Adrenal gland (tissue), 12 donors: ENCODE measurements around the gene MKX. TPM values are rescaled to one million over a fixed set of nuclear protein-coding genes. Genes with fewer than 3 reads are reported as not detected.

Source experiments
- DNase-seq, 7 donors: peaks; one replicate each; pipeline ENCODE4 v3.0.0-alpha.2; 2019 to 2020
- H3K27ac ChIP-seq, 5 donors: fragments of 200-600 bp; sonication (generic) in 4 of 5; 1 replicate in 3 of 5; 2 replicates in 2 of 5; pipeline versions ENCODE4 v1.5.1 to v1.8.0; 2016 to 2020; ENCODE audit warnings: mild to moderate bottlenecking in 1 of 5
- H3K27me3 ChIP-seq: fragments of 200-600 bp; 2 replicates; pipeline ENCODE4 v1.8.0; 2021
- H3K36me3 ChIP-seq, 2 donors: fragments of 200-600 bp; replicated peaks in 1 of 2; 1 replicate in 1 of 2; 2 replicates in 1 of 2; pipeline versions ENCODE4 v1.5.1 to v1.8.0; 2018 to 2022
- H3K4me1 ChIP-seq, 2 donors: fragments of 200-600 bp; replicated peaks in 1 of 2; 1 replicate in 1 of 2; 2 replicates in 1 of 2; pipeline versions ENCODE4 v1.5.1 to v1.8.0; 2018 to 2021
- H3K4me3 ChIP-seq, 4 donors: fragments of 200-600 bp; sonication (generic) in 3 of 4; one replicate each; pipeline ENCODE4 v1.5.1; 2016 to 2018
- H3K9me3 ChIP-seq, 3 donors: fragments of 200-600 bp; sonication (generic) in 1 of 3; replicated peaks in 1 of 3; 1 replicate in 2 of 3; 2 replicates in 1 of 3; pipeline versions ENCODE4 v1.5.1 to v1.8.0; 2016 to 2021
- POLR2A ChIP-seq, 2 donors: fragments of 450-650 bp; IDR thresholded peaks; one replicate each; pipeline ENCODE4 v1.6.1; 2017; ENCODE audit warnings: antibody characterized with exemption in 2 of 2, mild to moderate bottlenecking in 2 of 2, moderate library complexity in 1 of 2
- WGBS, 4 donors: extraction: QIAGEN DNeasy Blood & Tissue Kit in 2 of 4; methylation state at CpG; one replicate each; pipeline versions ENCODE4 v1.1.5 to v1.1.7; 2013 to 2017; 5-methylcytosine and 5-hydroxymethylcytosine counted together
- intact Hi-C, 2 donors: fragments of 100-400 bp; cut with DNase I; formaldehyde crosslinking; loops; one replicate each; pipeline versions ENCODE4 v1.14.1 to v1.15.0; 2022 to 2023
- polyA plus RNA-seq, 3 donors: library from polyadenylated mRNA; stranded (reverse); fragments of 200-250 nt in 2 of 3; fragments of 350-450 nt in 1 of 3; fragmentation: Illumina TruSeq in 1 of 3; extraction: RNeasy Lipid Tissue Mini Kit (QIAGEN cat#74804) in 1 of 3; gene quantifications; one replicate each; pipeline ENCODE4 v1.2.3, GENCODE V29; 2013 to 2014
- total RNA-seq, 9 donors: library from RNA; depleted of rRNA in 4 of 9; stranded (reverse); fragments of >200 nt in 4 of 9; fragments of 120-200 nt in 1 of 9; fragmentation: NEBNext Ultra II Directional in 1 of 9; extraction: Animal tissue kit (Norgen Biotek cat#: 25700) in 1 of 9; gene quantifications; one replicate each; pipeline versions ENCODE4 v1.1.0 to v1.2.4, GENCODE V29; 2013 to 2023
- TF ChIP-seq, protein P1 (sequence below), 6 experiments: fragments of 450-650 bp in 4 of 6; fragments of 200-600 bp in 2 of 6; sonication (generic) in 1 of 6; IDR thresholded peaks; 1 replicate in 5 of 6; 2 replicates in 1 of 6; pipeline versions ENCODE4 v1.5.1 to v1.8.0; 2016 to 2021; ENCODE audit warnings: antibody characterized with exemption in 6 of 6, mild to moderate bottlenecking in 2 of 6, moderate library complexity in 1 of 6
- donor health status: healthy with polysubstance abuse.
- donor health status: Bipolar disorder and iron deficiency.
- donor health status: DM: yes; HTN: yes; CAD: no.
- donor health status: DM: no; HTN: no; CAD: no.
- donor health status: DM: no; HTN: no; CAD: no.
- donor health status: DM: yes; HTN: yes; CAD: no.

MKX gene
- total and polyA plus RNA-seq, 12 donors = 0.06 to 5.4 (median 1.3) TPM

DNA sequence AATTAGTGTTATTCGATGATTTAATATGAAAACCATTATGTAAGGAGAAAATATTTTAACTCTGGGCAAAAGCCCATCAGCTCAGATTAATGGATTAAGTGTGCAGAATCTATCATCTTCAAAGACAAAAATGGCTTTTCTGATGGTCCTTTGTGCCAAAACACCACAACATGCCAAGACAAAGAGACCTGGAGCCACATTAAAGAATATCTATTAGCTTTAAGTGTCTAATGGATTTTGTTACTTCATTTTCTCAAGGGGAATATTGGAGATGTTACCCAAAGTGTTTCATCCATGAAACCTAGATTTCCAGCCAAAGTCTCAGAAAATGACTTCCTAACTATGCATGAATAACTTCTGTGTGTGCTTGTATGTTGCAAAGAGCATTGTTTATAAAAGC, 57.3 kb downstream of the MKX start:
- intact Hi-C loops = no loop called here
- no peak for DNase-seq
- Histone ChIP-seq H3K4me3 (no peak overlapping the region), H3K27ac (no peak overlapping the region), H3K9me3 (no peaks in the 10 kb centered on the region), H3K27me3 (no peaks in the 10 kb centered on the region), H3K36me3 (no peaks in the 10 kb centered on the region), H3K4me1 (no peaks in the 10 kb centered on the region)
- 69 to 89% (median 78%) methylated on average over 1 of the region's 1 CpG for WGBS, 4 donors
- TF ChIP-seq, protein P1, sequence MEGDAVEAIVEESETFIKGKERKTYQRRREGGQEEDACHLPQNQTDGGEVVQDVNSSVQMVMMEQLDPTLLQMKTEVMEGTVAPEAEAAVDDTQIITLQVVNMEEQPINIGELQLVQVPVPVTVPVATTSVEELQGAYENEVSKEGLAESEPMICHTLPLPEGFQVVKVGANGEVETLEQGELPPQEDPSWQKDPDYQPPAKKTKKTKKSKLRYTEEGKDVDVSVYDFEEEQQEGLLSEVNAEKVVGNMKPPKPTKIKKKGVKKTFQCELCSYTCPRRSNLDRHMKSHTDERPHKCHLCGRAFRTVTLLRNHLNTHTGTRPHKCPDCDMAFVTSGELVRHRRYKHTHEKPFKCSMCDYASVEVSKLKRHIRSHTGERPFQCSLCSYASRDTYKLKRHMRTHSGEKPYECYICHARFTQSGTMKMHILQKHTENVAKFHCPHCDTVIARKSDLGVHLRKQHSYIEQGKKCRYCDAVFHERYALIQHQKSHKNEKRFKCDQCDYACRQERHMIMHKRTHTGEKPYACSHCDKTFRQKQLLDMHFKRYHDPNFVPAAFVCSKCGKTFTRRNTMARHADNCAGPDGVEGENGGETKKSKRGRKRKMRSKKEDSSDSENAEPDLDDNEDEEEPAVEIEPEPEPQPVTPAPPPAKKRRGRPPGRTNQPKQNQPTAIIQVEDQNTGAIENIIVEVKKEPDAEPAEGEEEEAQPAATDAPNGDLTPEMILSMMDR (IDR thresholded peaks at IDR 0.05) = no peak
- no peak for TF ChIP-seq POLR2A (IDR thresholded peaks at IDR 0.05)

DNA sequence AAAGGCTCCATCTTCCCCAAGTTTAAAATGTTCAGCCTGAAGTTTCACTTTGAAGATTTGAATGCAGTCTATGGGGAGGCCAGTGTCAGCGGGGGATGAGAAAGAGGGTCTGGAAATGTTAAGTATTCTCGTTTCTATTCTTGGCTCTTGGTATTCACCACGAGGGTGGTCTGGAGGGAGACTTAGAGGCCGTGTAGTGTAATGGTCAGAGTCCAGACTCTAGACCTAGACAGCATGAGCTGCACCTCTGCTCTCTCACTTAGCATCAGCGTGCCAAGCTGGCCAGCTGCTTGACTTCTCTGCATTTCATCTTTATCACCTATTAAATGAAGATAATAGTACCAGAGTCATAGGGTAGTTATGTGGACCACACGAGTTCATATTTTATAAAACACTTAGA, 57.9 kb downstream of the MKX start:
- Histone ChIP-seq H3K27ac (no peak overlapping the region), H3K9me3 (no peaks in the 10 kb centered on the region), H3K4me1 (no peaks in the 10 kb centered on the region), H3K36me3 (no peaks in the 10 kb centered on the region), H3K27me3 (no peaks in the 10 kb centered on the region), H3K4me3 (no peak overlapping the region)
- WGBS, 4 donors = 60 to 66% (median 62%) methylated on average over 6 of the region's 6 CpGs
- TF ChIP-seq, protein P1 (IDR thresholded peaks at IDR 0.05) = no peak
- no peak for TF ChIP-seq POLR2A (IDR thresholded peaks at IDR 0.05)
- intact Hi-C loops = no loop called here
- DNase-seq = no peak

DNA sequence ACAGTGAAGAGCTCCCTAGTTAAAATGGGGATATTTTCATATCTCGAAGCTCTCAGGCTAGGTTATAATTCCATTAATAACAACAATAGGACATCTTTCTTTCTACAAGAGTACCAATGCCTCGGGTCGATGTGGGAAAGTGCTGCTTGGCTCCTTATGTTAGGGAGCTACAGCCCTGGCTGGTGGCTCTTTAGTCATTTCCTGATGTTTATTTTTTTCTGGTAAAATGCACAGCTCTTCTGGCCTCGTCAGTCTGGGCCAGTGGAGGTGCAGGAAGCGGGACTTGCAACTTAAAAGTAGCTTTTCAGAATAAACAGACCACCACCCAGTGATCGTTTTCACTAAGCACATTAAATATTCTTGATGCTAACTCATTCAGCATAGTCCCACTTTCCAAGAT, 58.3 kb downstream of the MKX start:
- no peaks in the 10 kb centered on the region for H3K9me3 ChIP-seq
- no peak overlapping the region for H3K27ac ChIP-seq
- no peaks in the 10 kb centered on the region for H3K27me3 ChIP-seq
- 67 to 83% (median 72%) methylated on average over 6 of the region's 6 CpGs for WGBS, 4 donors
- H3K4me3 ChIP-seq = no peak overlapping the region
- no peaks in the 10 kb centered on the region for H3K36me3 ChIP-seq
- TF ChIP-seq, protein P1 (IDR thresholded peaks at IDR 0.05) = no peak
- TF ChIP-seq POLR2A (IDR thresholded peaks at IDR 0.05) = no peak
- no peak for DNase-seq
- intact Hi-C loops = no loop called here
- no peaks in the 10 kb centered on the region for H3K4me1 ChIP-seq

DNA sequence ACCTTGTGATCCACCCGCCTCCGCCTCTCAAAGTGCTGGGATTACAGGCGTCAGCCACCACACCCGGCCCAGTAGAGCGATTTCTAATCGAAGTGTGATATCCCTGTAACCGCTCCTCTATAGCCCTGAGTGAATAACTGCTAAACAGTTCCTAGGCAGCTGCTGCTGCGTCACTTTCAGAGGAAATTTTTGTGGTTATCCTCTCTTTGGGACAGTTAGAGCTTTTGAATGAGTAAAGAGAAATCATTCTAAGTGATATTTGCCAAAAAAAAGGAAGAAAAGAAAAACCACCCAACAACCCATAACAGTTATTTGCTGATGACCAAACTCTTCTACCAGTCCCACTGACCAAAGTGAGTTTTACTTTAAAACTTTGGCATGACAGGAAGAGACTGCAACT, 59.9 kb downstream of the MKX start:
- no peak overlapping the region for H3K4me3 ChIP-seq
- no peaks in the 10 kb centered on the region for H3K27me3 ChIP-seq
- WGBS, 4 donors = 83 to 84% (median 84%) methylated on average over 8 of the region's 8 CpGs
- no peak for DNase-seq
- no peaks in the 10 kb centered on the region for H3K36me3 ChIP-seq
- H3K4me1 ChIP-seq = no peaks in the 10 kb centered on the region
- no peak overlapping the region for H3K27ac ChIP-seq
- intact Hi-C loops = no loop called here
- TF ChIP-seq, protein P1 (IDR thresholded peaks at IDR 0.05) = no peak
- no peak for TF ChIP-seq POLR2A (IDR thresholded peaks at IDR 0.05)
- H3K9me3 ChIP-seq = no peaks in the 10 kb centered on the region
